Measurements from ENCODE around the gene SMARCA2. TPM values are rescaled to one million over a fixed set of nuclear protein-coding genes. Genes with fewer than 3 reads are reported as not detected.

SMARCA2 gene
- total and polyA plus RNA-seq, 4 donors, result 18.8 to 67.0 (median 41.1) TPM

GRCh38 chr9:2082772-2083171 is 67.6 kb downstream of the SMARCA2 start:
- TF ChIP-seq CTCF (IDR thresholded peaks at IDR 0.05; ENCODE audit: low read depth, low read length, missing input control), result no peak
- no peak for TF ChIP-seq MAX (IDR thresholded peaks at IDR 0.05)
- no peak for TF ChIP-seq FOXA2 (IDR thresholded peaks at IDR 0.05)
- TF ChIP-seq RAD21 (IDR thresholded peaks at IDR 0.05), result no peak
- TF ChIP-seq ZBTB33 (IDR thresholded peaks at IDR 0.05), result no peak
- no peak for TF ChIP-seq HNF4A (conservative IDR thresholded peaks at IDR 0.05)
- TF ChIP-seq ATF3 (IDR thresholded peaks at IDR 0.05), result no peak
- no peak for TF ChIP-seq YY1 (IDR thresholded peaks at IDR 0.05)
- H3K27me3 ChIP-seq (ENCODE audit: control insufficient read depth in 4 of 4, insufficient read depth in 4 of 4, low read length in 3 of 4), result no peaks in the 10 kb centered on the region
- peaks cover 9 to 87% (median 73%) of the 10 kb centered on the region in 4 donors for H3K36me3 ChIP-seq (ENCODE audit: control insufficient read depth in 4 of 4, insufficient read depth in 3 of 4, low read depth in 1 of 4, low read length in 3 of 4)
- H3K4me1 ChIP-seq (ENCODE audit: control insufficient read depth in 4 of 4, insufficient read depth in 4 of 4, low read length in 3 of 4), result no peaks in the 10 kb centered on the region
- H3K27ac ChIP-seq (ENCODE audit: low read depth in 1 of 2, low read length in 2 of 2), result no peak overlapping the region
- no peak for DNase-seq (ENCODE audit: low spot score)
- H3K9me3 ChIP-seq (ENCODE audit: control insufficient read depth in 4 of 4, low read length in 3 of 4), result no peaks in the 10 kb centered on the region
- no peak overlapping the region for H3K4me3 ChIP-seq (ENCODE audit: low read depth in 1 of 3, low read length in 3 of 3)
- H3K9ac ChIP-seq (ENCODE audit: low read depth in 1 of 2, low read length in 2 of 2), result no peak overlapping the region
- WGBS, result 85% methylated on average over 2 of the region's 2 CpGs

GRCh38 chr9:2083479-2083878 is 68.3 kb downstream of the SMARCA2 start:
- no peak overlapping the region for H3K9ac ChIP-seq (ENCODE audit: low read depth in 1 of 2, low read length in 2 of 2)
- H3K27ac ChIP-seq (ENCODE audit: low read depth in 1 of 2, low read length in 2 of 2), result no peak overlapping the region
- peaks cover 9 to 85% (median 71%) of the 10 kb centered on the region in 4 donors for H3K36me3 ChIP-seq (ENCODE audit: control insufficient read depth in 4 of 4, insufficient read depth in 3 of 4, low read depth in 1 of 4, low read length in 3 of 4)
- no peak for DNase-seq (ENCODE audit: low spot score)
- H3K27me3 ChIP-seq (ENCODE audit: control insufficient read depth in 4 of 4, insufficient read depth in 4 of 4, low read length in 3 of 4), result no peaks in the 10 kb centered on the region
- no peak for TF ChIP-seq REST (IDR thresholded peaks at IDR 0.05)
- no peak for TF ChIP-seq CTCF (IDR thresholded peaks at IDR 0.05; ENCODE audit: low read depth, low read length, missing input control)
- no peak for TF ChIP-seq EGR1 (IDR thresholded peaks at IDR 0.05; ENCODE audit: low read depth in 2 of 2)
- TF ChIP-seq RAD21 (IDR thresholded peaks at IDR 0.05), result no peak
- no peak for TF ChIP-seq FOXA1 (IDR thresholded peaks at IDR 0.05)
- no peak for TF ChIP-seq HNF4G (IDR thresholded peaks at IDR 0.05)
- TF ChIP-seq FOXA2 (IDR thresholded peaks at IDR 0.05), result no peak
- TF ChIP-seq TAF1 (conservative IDR thresholded peaks at IDR 0.05), result no peak
- TF ChIP-seq SP1 (IDR thresholded peaks at IDR 0.05), result no peak
- no peak for TF ChIP-seq JUND (IDR thresholded peaks at IDR 0.05)
- TF ChIP-seq GABPA (IDR thresholded peaks at IDR 0.05 in 1 of 2, conservative IDR thresholded peaks at IDR 0.05 in 1 of 2), result no peak
- TF ChIP-seq ATF3 (IDR thresholded peaks at IDR 0.05), result no peak
- WGBS, result 88% methylated on average over 6 of the region's 6 CpGs
- no peak overlapping the region for H3K4me3 ChIP-seq (ENCODE audit: low read depth in 1 of 3, low read length in 3 of 3)
- H3K4me1 ChIP-seq (ENCODE audit: control insufficient read depth in 4 of 4, insufficient read depth in 4 of 4, low read length in 3 of 4), result no peaks in the 10 kb centered on the region
- no peaks in the 10 kb centered on the region for H3K9me3 ChIP-seq (ENCODE audit: control insufficient read depth in 4 of 4, low read length in 3 of 4)

Data from liver (tissue), 9 donors.